ENCODE results near the gene SOX18. TPM values are rescaled to one million over a fixed set of nuclear protein-coding genes. Genes with fewer than 3 reads are reported as not detected.

SOX18 gene
- total and polyA plus RNA-seq, 2 of the 13 experiments (the other 11 are each of a cell fraction or from before 2014, with no cell fraction given), result 1.6 to 1.9 TPM

DNA sequence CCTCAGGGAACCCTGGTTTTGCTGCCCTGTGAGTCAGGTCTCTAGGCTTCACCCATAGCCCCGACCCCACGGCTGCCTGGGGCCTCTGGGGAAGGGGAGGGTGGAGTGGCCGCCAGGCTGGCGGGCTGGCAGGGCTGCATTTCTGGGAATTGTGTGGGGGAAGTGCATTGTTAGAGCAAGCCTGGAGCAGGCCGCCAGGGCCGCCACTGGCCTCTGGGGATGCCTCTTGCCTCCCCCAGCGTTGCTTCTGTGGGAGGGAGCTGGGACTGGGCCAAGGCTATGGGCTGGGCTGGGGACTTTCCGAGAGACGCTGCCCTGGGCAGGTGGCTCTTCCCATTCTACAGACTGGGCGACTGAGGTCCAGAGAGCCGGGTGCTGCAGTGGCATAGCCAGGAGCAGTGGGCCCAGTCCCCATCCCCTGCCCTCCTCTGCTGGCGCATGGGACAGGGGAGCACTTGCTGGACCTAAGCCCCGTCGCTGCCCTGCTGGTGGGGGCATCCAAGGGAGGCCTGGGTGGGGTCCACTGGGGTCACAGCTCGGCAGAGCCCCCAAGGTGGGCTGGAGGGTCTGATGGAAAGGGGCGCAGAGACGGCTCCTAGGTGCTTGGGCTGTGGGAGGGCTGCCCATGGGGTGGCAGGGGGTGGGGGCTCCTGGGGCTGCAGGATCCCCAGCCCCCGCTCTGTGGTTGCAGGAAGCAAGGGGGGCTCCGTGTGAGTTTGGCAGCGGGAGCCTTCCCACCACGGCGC is 6.6 kb upstream of the SOX18 start (continued):
- TF ChIP-seq, protein P1, sequence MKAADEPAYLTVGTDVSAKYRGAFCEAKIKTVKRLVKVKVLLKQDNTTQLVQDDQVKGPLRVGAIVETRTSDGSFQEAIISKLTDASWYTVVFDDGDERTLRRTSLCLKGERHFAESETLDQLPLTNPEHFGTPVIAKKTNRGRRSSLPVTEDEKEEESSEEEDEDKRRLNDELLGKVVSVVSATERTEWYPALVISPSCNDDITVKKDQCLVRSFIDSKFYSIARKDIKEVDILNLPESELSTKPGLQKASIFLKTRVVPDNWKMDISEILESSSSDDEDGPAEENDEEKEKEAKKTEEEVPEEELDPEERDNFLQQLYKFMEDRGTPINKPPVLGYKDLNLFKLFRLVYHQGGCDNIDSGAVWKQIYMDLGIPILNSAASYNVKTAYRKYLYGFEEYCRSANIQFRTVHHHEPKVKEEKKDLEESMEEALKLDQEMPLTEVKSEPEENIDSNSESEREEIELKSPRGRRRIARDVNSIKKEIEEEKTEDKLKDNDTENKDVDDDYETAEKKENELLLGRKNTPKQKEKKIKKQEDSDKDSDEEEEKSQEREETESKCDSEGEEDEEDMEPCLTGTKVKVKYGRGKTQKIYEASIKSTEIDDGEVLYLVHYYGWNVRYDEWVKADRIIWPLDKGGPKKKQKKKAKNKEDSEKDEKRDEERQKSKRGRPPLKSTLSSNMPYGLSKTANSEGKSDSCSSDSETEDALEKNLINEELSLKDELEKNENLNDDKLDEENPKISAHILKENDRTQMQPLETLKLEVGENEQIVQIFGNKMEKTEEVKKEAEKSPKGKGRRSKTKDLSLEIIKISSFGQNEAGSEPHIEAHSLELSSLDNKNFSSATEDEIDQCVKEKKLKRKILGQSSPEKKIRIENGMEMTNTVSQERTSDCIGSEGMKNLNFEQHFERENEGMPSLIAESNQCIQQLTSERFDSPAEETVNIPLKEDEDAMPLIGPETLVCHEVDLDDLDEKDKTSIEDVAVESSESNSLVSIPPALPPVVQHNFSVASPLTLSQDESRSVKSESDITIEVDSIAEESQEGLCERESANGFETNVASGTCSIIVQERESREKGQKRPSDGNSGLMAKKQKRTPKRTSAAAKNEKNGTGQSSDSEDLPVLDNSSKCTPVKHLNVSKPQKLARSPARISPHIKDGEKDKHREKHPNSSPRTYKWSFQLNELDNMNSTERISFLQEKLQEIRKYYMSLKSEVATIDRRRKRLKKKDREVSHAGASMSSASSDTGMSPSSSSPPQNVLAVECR (CRISPR knock-in tag; IDR thresholded peaks at IDR 0.05; ENCODE audit: borderline replicate concordance), result peak; percentile 26
- TF ChIP-seq, protein P2, sequence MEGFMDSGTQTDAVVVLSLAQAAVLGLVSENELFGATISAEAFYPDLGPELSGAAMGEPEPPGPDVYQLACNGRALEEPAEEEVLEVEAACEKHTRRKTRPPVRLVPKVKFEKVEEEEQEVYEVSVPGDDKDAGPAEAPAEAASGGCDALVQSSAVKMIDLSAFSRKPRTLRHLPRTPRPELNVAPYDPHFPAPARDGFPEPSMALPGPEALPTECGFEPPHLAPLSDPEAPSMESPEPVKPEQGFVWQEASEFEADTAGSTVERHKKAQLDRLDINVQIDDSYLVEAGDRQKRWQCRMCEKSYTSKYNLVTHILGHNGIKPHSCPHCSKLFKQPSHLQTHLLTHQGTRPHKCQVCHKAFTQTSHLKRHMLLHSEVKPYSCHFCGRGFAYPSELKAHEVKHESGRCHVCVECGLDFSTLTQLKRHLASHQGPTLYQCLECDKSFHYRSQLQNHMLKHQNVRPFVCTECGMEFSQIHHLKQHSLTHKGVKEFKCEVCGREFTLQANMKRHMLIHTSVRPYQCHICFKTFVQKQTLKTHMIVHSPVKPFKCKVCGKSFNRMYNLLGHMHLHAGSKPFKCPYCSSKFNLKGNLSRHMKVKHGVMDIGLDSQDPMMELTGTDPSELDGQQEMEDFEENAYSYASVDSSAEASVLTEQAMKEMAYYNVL (CRISPR knock-in tag; IDR thresholded peaks at IDR 0.05; ENCODE audit: borderline replicate concordance), result peak; percentile 65; the same call in 1 of the 2 replicates
- no peak for TF ChIP-seq PBX2 (CRISPR knock-in tag; IDR thresholded peaks at IDR 0.05)
- TF ChIP-seq, protein P3, sequence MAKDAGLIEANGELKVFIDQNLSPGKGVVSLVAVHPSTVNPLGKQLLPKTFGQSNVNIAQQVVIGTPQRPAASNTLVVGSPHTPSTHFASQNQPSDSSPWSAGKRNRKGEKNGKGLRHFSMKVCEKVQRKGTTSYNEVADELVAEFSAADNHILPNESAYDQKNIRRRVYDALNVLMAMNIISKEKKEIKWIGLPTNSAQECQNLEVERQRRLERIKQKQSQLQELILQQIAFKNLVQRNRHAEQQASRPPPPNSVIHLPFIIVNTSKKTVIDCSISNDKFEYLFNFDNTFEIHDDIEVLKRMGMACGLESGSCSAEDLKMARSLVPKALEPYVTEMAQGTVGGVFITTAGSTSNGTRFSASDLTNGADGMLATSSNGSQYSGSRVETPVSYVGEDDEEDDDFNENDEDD (CRISPR knock-in tag; IDR thresholded peaks at IDR 0.05; ENCODE audit: borderline replicate concordance), result peak; percentile 72; the same call in 1 of the 2 replicates
- TF ChIP-seq ZNF33B (CRISPR knock-in tag; IDR thresholded peaks at IDR 0.05), result no peak
- no peak for TF ChIP-seq FOXM1 (CRISPR knock-in tag; IDR thresholded peaks at IDR 0.05)
- TF ChIP-seq SNRNP70 (IDR thresholded peaks at IDR 0.05; ENCODE audit: low read depth, low read length), result no peak
- TF ChIP-seq, protein P4, sequence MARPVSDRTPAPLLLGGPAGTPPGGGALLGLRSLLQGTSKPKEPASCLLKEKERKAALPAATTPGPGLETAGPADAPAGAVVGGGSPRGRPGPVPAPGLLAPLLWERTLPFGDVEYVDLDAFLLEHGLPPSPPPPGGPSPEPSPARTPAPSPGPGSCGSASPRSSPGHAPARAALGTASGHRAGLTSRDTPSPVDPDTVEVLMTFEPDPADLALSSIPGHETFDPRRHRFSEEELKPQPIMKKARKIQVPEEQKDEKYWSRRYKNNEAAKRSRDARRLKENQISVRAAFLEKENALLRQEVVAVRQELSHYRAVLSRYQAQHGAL (CRISPR knock-in tag; IDR thresholded peaks at IDR 0.05; ENCODE audit: not compliant biosample characterization), result no peak
- peak; percentile 18; the same call in 1 of the 2 replicates for TF ChIP-seq YEATS4 (CRISPR knock-in tag; IDR thresholded peaks at IDR 0.05; ENCODE audit: borderline replicate concordance)
- no peak for TF ChIP-seq HBP1 (CRISPR knock-in tag; IDR thresholded peaks at IDR 0.05; ENCODE audit: low read depth)
- TF ChIP-seq, protein P5, sequence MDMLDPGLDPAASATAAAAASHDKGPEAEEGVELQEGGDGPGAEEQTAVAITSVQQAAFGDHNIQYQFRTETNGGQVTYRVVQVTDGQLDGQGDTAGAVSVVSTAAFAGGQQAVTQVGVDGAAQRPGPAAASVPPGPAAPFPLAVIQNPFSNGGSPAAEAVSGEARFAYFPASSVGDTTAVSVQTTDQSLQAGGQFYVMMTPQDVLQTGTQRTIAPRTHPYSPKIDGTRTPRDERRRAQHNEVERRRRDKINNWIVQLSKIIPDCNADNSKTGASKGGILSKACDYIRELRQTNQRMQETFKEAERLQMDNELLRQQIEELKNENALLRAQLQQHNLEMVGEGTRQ (IDR thresholded peaks at IDR 0.05; ENCODE audit: low read depth, low read length), result no peak
- TF ChIP-seq, protein P5 (CRISPR knock-in tag; IDR thresholded peaks at IDR 0.05; ENCODE audit: borderline replicate concordance), result no peak
- TF ChIP-seq ZBTB42 (CRISPR knock-in tag; IDR thresholded peaks at IDR 0.05), result no peak
- no peak for TF ChIP-seq ZNF83 (CRISPR knock-in tag; IDR thresholded peaks at IDR 0.05; ENCODE audit: borderline replicate concordance)
- TF ChIP-seq RFXANK (CRISPR knock-in tag; IDR thresholded peaks at IDR 0.05), result no peak

Data from HepG2 (cell line).